GM04504 (cell line): ENCODE measurements around the gene WBP2.

Source experiments
- DNase-seq: peaks from one replicate; pipeline ENCODE4 v3.0.0-alpha.2; 2012; ENCODE audit warnings: low read depth

The WBP2 gene

DNA sequence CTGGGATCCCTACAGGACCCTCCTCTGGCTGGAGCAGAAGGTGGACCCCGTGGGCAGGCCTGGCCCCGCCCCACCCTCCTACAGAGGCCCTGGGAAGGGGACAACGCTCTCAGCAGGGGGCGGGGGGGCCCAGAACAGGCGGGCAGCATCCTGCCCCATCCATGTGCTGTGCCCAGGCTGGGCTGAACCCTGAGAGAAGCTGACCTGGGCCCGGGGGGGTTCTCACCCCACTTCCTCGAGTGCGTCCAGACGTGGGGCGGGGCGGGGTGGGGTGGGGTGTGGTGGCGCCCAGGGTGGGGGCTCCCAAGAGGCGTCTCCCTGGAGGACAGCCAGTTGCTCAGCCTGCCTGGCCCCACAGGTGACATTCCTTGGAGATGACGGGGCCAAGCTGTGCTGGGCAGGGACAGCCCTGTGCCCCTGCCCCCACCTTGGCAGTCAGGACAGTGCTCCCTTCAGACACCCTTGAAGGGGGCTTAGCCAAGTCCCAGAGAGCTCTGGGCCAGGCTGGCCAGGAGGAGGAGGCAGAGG is 10.5 kb downstream of the WBP2 start:
- DNase-seq: no peak

DNA sequence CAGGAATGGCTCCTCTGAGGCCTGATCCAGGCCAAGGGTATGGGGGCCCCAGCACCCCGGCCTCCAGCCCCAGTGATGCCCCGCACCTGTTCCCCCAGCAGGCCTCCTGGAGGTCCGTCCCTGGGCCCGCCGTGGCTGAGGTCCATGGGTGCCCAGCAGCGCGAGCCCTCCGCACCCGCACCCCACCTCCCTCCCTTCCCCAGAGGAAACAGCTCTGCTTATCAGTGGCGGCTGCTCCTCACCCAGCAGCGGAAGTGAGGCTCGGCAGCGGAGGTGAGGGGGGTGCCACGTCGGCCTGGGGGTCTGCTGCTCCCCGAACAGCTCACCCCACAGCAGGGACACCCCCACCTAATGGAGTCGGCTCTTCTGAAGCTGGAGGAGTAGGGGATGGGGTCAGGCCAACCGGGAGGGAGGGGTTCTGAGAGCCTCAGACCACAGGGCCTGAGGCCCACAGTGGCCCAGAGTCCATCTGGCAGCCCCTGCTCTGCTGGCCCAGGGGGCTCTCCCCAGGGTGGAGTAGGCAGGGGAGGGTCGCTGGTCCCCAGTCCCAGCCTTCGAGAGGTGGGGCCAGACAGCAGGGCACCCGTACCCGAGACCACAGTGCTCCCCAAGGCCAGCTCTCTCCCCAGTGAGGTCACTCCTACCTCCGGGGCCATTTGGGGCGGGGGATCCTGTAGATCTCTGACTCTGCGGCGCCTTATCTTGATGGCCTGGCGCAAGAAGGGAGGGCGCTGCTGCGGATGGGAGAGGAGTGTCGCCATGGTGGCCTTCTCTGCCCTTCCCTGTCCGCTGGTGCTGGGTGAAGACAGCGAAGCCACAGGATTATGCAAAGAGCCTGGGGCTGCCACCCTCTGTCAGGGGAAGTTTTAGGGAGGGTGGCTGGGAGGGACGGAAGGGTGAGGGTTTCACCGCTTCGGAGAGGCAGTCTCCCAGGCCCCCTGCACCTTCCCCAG is 11.3 kb downstream of the WBP2 start, which contains the start of gene UNC13D:
Gene UNC13D, minus strand, starts transcription at position 828 of the 953 bp plus-strand sequence. Its CDS starts 67 bp downstream, at position 761.
- no peak for DNase-seq

- DNase-seq: no peak
These were observed 12.1 kb downstream of the WBP2 start for GRCh38 chr17:75842963-75843576.

- no peak for DNase-seq
These were observed 12.7 kb downstream of the WBP2 start for GRCh38 chr17:75842411-75842810.

DNA sequence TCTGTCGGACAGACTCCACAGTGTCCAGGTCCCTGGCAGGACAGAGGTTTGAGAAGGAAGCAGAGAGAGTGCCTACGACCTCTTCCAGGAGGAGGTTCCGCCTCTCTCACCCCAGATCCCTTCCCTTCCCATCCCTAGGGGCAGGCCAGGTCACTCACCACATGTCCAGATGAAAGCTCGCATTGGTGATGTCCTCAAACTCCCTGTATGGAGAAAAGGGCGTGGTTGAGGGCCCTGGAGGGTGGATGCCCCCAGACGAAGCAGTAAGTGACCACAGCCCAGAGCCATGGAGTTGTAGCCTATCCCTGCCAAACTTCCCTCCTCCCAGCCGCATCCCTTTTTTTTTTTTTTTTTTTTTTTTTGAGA is 14.4 kb downstream of the WBP2 start:
- no peak for DNase-seq

DNA sequence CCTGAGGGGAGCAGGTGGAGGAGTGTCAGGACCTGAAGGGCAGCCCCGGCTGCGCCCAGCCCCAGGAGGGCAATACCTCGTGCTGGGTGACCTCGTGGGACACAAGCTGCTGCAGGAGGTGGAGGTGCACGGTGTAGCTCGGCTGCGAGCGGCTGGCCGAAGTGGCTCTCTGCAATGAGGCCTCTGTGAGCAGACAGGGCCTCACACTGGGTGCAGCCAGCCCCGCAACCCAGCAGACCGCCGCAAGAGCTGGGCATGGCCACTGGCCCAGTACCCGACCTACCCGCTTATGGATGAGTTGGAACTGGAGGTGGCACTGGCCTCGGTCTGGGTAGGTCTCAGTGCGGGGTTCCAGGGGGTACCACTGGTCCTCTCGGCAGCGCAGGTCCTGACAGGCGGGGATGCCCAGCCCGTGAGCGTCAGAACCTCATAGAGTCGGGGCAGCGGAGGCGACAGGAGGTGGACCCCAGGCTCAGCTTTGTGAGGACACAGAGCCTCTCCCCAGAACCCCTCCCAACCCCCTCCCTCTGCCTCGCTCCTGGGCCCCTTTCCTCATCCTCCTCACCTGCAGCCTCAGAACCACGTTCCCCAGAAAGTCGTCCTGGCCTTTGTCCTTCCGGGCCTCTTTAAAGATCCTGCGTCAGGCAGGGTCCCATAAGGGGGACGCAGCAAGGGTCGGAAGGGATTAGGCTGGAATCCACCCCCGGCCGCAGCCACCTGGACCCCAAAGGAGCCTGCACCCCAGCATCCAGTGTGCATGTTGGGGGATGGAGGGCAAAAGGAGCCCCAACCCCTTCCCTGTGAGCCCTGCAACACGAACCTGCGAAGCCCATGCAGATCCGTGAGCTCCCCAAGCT is 15.0 kb downstream of the WBP2 start:
- DNase-seq: no peak

DNA sequence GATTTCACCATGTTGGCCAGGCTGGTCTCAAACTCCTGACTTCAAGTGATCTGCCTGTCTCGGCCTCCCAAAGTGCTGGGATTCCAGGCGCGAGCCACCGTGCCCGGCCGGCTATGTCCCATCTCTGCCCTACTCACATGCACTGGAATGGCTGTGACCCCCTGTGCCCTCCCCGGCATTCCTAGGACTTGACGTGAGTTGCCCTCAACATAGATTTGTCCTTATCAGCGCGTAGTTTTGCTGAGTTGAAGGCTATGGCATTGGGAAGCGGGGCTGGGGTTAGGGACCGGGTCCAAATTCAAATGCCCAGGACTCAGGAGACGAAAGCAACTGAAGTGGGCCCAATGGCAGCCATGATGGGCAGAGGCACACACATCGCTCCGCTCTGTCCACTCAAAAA is 16.7 kb downstream of the WBP2 start:
- no peak for DNase-seq

- no peak for DNase-seq
These were observed 17.2 kb downstream of the WBP2 start for GRCh38 chr17:75837899-75838298.

DNA sequence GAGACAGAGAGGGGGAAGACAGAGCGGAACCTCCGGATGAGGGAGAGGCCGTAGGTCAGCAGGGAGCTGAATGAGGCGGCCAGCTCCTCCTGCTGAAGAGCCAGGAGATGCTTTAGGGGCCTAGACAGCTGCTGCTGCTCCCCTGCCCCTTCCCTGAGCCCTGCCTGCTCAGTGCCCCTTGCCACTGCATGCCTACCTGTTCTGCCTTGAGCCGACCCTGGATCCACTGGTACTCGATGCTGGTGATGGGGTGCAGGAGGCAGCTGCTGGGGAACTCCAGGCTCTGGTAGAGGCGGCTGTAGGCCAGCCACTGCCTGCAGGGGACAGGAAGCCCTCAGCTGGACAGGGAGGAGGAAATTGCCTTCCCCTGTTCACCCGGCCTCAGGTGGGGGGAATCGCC is 18.5 kb downstream of the WBP2 start:
- no peak for DNase-seq

- no peak for DNase-seq
These were observed 19.5 kb downstream of the WBP2 start for GRCh38 chr17:75835654-75835987.

DNA sequence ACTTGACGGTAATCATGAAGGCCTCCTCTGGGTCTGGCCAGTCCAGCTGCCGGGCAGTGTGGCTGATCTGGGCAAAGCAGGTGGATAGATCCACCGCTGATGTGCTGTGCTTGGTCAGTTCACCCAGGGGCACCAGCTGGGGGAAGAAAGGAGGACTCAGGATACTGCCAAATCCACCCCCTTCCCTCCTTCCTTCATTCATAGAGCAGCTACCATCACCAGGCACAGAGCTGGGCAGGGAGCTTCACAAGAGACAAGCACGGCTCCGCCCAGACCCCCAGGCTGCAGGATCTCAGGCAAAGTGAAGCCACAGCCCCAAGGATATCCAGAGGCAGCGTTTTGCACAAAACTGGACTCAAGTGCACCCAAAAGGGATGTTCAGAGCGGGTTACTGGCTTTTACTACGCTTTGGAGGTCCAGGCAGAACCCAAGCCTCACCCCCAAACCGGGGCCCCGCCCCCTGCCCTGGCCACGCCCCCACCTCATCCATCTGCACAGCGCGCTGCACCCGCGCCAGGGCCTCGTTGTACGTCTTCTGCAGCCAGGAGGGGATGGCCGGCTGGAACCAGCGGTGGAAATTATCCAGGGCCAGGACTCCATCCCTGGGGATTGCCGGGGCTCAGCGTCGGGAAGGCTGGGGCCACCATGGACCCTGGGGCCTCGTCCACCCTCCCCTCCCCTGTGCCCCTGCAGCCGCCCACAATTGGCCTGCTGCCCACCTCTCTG is 20.0 kb downstream of the WBP2 start:
- DNase-seq: no peak

DNA sequence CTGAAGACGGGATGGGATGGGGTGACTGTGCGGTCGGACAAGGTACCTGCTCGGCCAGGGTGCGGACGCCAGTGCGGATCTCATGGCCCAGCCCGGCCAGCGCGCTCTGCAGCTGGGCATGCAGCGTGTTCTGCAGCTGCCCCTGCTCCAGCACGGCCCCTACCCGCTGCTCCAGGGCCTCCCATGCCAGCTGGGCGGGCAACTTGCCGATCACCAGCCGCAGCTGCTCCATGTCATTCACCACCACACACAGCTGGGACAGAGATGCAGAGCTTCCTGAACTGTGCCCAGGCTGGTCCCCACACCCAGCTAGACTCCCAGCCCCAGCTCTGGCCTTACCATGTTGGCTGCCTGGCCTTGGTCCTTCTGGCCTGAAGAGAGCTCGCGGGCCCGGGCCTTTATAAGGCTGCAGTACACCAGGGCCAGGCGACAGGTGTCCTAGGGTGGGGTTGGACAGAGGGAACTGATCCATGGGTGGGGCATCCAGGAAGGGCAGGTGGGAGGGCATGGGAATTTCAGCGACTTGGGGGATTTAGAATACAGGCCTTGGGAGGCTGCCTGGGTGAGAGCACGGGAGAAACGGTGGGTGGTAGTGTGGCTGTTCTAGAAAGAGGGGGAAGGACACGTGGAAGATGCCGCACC is 20.7 kb downstream of the WBP2 start:
- no peak for DNase-seq

DNA sequence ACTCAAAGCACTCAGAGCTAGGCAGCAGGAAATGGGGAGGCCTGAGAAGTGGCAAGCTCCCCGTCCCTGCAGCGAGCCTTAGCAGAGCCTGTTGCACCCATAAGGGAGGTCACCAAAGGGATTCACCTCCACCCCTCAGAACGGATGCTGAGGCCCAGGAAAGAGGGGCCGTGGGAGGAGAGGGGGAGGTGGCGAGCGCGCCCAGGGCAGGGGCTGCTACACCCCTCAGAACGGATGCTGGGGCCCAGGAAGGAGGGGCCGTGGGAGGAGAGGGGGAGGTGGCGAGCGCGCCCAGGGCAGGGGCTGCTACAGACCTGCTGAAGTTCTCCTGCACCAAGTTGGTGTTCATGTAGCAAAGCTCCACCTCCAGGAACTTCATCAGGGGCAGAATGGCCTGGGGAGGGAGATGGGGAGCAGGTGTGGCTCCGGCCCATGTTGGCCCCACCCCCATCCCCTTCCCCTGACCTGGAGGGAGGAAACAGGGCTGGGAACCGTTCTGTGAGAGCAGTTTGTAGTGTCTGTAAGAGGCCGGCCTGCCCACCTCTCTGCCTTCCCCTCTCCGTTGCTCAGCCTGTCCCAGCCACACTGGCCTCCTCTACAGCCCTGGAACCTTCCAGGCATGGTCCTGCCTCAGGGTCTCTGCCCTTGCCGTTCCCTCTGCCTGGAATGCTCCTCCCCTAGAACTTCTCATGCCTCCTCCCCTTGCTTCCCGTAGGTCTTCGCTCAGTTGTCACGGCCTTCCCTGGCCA is 22.3 kb downstream of the WBP2 start:
- no peak for DNase-seq

- DNase-seq: peak; percentile 60
These were observed 22.9 kb downstream of the WBP2 start for GRCh38 chr17:75832164-75832651.

DNA sequence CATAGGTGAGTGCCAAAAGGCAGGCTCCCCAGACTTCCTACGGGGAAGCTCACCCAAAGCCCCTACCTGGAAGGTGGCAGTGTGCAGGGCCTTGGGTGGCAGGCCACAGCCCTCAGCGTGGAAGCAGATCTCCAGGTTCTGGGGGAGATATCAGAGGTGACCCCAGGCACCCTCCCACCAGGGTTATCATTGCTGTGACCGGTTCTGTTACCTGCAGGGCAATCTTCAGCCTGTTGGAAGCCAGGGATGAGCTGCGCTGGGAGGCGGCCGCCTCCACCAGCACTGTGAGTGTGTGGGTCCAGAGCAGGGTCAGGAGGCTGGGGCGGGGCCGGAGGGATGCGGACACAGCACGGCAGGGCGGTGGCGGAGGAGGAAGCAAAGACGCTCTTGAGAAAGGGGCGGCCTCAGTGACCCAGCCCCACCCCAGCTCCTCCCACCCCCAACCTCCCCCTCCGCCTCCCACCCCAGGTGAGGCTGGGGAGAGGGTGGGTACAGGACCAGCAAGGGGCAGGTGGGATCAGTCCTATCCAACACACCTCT is 24.0 kb downstream of the WBP2 start:
- DNase-seq: no peak

GRCh38 chr17:75830164-75831031 is 24.7 kb downstream of the WBP2 start:
- DNase-seq: no peak

- no peak for DNase-seq
These were observed 25.4 kb downstream of the WBP2 start for GRCh38 chr17:75829747-75830146.

DNA sequence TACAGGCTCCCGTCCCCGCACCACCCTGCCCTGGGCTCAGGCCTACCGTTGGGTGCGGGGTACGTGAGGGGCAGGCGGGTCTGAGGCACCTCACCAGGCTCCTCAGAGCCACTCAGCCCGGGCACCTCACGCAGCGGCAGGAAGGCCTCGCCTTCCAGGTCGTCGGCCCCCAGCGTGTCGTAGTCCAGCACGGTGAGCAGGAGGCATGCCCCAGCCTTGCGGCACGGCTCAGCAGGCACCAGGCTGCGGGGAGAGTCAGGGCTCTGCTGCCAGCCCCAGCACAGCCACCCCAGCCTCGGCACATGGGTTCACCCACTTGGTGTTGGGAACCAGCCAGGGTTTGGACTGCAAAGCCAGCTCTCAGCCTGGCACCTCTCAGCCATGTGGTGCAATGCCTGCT is 26.4 kb downstream of the WBP2 start:
- no peak for DNase-seq

GRCh38 chr17:75828076-75828400 is 27.1 kb downstream of the WBP2 start:
- no peak for DNase-seq
